D721Med (cell line): ENCODE data around the gene GPX3.

Source experiments
- DNase-seq: peaks from one replicate; pipeline ENCODE4 v3.0.0; 2011; ENCODE audit warnings: low spot score; ENCODE audit not compliant: insufficient read length
- FAIRE-seq: peaks from 2 replicates; lab custom pipeline; 2011; peaks lifted over from hg19 to GRCh38; lab: Jason Lieb, UNC
- CTCF ChIP-seq: IDR thresholded peaks from 2 replicates; pipeline ENCODE4 v1.5.1; 2012; ENCODE audit warnings: mild to moderate bottlenecking, control low read depth; ENCODE audit not compliant: insufficient read depth; ENCODE audit errors: missing control alignments

GPX3 gene

DNA sequence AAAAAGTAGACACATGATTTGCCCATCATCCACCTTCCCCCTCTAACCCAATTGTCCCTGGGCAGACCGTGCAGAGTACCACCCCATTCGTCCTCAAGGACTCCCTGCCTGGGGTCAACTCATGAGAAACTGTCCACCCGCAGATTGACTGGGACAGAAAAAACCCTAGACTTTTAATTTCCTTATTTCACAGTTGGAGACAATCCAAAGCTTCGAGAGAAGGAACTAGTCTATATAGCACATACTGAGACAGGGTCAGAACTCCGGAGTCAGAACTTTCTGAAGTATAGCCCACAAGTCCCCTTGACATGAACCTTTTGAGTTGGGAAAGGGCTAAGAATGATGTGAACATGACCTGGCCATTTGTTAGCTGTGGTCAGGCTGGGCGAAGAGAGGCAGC, 7.5 kb upstream of the GPX3 start:
- no peak for TF ChIP-seq CTCF
- DNase-seq (no peak), FAIRE-seq (no peak)

DNA sequence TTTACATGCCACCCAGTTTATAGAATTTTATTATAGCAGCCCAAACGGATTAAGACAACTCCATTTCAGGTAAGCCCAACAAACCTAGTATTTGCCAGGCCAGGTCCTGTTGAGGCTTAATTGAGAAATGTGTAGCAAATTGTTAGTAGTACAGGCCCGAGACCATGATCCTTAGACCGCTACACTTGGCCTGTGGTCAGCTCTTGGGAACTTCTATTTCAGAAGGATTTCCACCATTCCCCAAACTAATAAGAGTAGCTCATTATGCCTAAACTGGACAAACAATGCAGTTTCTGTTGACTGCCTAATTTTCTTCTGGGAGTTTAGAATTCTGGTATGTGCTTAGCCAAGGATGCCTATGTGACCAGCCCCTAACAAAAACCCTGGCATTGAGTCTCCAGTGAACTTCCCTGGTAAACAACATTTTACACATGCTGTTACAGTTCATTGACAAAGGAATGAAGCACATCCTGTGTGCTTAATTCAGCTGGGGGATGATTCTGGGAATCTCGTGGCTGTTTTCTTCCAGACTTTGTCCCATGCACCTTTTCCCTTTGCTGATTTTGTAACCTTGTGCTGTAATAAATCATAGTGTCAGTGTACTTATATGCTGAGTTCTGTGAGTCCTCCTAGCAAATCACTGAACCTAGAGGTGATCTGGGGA, 5.6 kb upstream of the GPX3 start:
- FAIRE-seq (no peak), DNase-seq (no peak)
- no peak for TF ChIP-seq CTCF

GRCh38 chr5:151015974-151016587, 4.3 kb upstream of the GPX3 start:
- FAIRE-seq (no peak), DNase-seq (no peak)
- no peak for TF ChIP-seq CTCF

- TF ChIP-seq CTCF, result no peak
- DNase-seq (no peak), FAIRE-seq (no peak)
Observed at GRCh38 chr5:151016700-151017099, 3.7 kb upstream of the GPX3 start.

GRCh38 chr5:151017897-151018296, 2.5 kb upstream of the GPX3 start:
- FAIRE-seq, result no peak

GRCh38 chr5:151018846-151019245, 1.5 kb upstream of the GPX3 start:
- FAIRE-seq (no peak), DNase-seq (no peak)
- TF ChIP-seq CTCF, result no peak

More at GRCh38 chr5:151017897-151018296, 2.5 kb upstream of the GPX3 start:
- no peak for TF ChIP-seq CTCF
- no peak for DNase-seq

DNA sequence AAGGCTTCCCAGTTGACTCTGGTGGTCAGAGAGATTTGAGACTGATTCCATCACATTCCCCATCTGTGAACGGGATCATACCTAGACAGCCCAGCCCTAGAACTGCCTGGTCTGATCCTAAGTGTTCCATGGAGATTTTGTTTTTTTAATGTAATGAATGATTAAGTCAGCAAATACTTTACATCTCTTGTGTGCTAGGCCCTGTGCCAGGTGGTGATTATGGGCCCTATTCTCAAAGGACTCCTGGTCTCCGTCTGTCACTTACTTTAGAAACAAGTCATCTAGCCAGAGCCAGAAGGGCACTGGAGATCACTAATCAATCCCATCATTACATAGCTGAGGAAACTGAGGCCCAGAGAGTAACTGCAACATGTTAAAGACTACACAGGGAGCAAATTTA, 1.1 kb upstream of the GPX3 start:
- FAIRE-seq, result no peak
- no peak for DNase-seq
- TF ChIP-seq CTCF, result no peak
